WI38 (cell line): ENCODE measurements around the gene ZFP1.

Experiments
- H3K4me3 ChIP-seq: 2 replicates; pipeline ENCODE4 v1.5.1; 2011; ENCODE audit warnings: low read depth, mild to moderate bottlenecking, control low read depth, low read length
- TF ChIP-seq, protein P1 (sequence below): IDR thresholded peaks from 2 replicates; pipeline ENCODE4 v1.5.1; 2012; ENCODE audit warnings: low read depth, mild to moderate bottlenecking, control low read depth, low read length

ZFP1 gene

DNA sequence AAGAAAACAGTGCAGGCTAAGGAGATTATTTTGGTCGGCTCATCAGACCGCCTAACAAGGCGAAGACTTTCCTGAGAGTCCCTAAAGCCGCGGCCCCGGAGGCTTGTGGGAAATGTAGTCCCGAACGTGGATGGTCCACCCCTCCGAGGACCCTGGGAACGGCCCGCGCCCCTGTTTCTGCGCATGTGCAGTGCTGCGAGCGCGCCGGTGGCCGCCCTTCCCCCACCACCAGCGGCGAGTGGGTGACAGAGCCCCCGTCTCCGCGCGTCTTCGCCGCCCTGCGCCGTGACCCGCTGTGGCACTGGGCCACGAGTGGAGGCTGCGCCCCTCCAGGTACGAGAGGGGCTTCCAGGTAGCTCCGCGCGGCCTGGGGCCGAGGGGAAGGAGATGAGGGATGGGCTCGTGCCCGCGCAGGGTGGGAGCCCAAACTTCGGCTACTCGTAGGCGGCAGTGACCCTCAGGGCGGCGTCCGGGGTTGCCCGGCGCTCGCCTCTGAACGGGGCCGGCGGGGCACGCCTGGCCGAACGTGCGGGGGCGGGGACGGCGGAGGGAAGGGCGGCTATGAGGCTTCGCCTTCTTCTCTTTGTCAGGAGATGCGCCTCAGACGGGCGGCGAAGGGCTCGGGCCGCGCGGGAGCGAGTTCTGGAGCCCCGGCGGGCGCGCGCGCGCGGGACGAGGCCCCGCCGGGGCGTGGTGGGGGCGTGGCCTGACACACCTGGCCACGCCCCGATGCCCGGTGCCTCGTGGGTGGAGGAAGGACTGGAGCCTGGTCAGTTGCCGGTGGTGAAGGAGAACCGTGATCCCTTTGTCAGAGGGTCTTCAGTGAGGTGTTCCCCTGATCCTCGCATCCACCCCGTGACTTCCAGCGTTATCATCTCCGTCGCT lies at the start of gene ZFP1:
TSS of gene ZFP1 (plus strand) at position 214 of the 885 bp plus-strand sequence. CDS start 4,428 bp downstream, outside the sequence.
- TF ChIP-seq, protein P1, sequence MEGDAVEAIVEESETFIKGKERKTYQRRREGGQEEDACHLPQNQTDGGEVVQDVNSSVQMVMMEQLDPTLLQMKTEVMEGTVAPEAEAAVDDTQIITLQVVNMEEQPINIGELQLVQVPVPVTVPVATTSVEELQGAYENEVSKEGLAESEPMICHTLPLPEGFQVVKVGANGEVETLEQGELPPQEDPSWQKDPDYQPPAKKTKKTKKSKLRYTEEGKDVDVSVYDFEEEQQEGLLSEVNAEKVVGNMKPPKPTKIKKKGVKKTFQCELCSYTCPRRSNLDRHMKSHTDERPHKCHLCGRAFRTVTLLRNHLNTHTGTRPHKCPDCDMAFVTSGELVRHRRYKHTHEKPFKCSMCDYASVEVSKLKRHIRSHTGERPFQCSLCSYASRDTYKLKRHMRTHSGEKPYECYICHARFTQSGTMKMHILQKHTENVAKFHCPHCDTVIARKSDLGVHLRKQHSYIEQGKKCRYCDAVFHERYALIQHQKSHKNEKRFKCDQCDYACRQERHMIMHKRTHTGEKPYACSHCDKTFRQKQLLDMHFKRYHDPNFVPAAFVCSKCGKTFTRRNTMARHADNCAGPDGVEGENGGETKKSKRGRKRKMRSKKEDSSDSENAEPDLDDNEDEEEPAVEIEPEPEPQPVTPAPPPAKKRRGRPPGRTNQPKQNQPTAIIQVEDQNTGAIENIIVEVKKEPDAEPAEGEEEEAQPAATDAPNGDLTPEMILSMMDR = no peak
- peak within 1 kb of the TSS; percentile 96 for H3K4me3 ChIP-seq

DNA sequence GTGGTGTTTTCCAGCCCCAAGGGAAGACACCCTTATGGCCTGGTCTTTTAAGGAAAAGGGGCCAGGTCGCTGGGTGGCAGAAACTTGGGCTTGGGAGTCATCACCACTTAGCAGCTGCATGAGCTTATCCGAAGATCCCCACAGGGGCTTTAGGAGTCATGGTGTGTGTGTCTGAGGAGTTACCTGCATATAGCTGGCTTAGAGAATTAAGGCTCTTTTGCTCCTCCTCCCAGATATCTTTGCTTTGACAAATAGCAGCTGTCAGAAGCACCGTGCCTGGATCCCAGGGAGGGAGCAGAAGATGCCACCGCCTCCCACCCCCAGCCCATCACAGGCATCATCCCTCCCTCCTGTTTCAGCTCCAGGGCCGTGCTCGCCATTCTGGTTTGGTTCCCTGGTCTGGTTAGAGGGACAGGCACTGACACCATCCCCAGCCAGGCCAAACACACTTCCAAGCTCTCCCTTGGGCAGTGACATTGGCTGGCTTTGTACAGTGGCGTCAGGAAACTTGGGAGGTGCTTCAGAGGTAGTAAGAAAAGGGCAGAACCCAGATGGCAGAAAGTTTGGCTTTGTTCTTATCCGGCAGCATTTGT lies 49.2 kb upstream of the ZFP1 start:
- no peak overlapping the region for H3K4me3 ChIP-seq
- TF ChIP-seq, protein P1 = no peak

DNA sequence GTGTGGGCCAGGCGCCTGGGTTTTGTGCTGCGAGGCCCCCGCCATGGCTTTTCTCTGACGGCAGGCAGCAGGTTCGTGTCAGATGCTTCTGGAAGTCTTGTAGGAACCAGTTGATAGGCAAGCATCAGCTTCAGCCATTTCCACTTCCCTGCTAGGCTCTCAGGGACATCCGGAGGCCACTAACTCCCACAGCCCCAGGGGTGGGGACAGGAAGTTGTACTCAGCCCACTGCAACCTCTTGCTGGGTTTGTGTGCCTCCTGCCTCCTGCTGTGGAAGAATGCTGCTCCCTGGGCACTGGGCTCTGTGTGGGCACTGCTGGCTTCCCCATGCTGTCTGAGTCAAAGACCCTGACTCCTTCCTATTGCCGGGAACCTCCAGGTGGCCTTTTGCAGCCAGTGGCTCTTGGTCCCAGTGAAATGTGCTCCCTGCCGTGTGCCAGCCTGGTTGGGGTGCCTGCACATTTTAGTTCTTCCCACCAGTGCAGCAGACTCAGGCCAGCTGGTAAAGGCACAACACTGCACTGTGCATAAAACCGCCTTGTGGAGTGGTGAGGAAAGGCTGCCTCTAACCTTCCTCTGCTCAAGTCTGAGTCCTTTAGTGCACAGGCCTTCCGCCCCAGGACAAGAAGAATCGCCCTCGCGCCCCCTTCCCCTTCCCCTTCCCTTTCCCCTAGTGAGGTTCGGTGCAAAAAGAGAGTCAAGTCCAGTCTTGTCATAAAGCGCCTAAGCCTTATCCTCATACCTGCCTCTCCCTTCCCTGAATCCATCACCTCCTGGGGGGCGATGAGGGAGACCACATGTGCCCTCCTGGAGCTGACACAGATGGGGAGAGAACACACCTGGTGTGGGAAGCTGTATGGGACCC lies 48.4 kb upstream of the ZFP1 start:
- H3K4me3 ChIP-seq = no peak overlapping the region
- TF ChIP-seq, protein P1 = no peak

DNA sequence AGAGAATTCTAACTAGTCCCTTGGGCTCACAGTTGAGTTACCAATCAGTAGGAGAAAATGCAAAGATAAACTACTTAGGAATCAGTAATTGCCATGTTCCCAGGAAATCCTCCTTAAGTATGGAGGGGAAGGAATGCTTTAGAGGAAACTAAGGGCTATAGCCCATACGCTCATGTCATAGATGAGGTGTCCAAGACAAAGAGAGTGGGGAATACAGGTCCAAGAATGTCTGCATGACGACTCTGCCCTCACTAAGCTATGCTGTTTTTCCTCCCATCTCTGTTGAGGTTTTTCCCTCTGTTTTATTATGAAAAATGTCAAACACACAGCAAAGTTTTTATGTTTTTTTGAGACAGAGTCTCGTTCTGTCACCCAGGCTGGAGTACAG lies 47.7 kb upstream of the ZFP1 start:
- TF ChIP-seq, protein P1 = no peak
- no peak overlapping the region for H3K4me3 ChIP-seq

DNA sequence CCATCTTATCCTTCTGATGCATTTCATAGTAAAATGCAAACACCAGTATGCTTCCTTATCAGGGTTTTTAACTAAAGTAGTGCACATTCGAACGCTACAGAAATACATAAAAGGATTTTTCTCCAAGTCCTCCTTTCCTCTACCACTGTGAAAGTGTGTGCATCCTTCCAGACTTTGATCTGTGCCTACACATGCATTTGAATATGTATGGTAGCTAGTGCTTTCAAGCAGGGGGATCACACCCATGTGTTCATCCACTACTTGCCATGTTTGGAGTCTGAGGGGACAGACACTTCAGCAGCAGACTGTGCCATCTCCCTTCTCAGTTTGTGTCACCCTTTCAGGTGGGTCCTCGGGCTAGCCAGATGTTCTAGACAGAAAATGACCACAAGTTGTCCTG lies 46.7 kb upstream of the ZFP1 start:
- TF ChIP-seq, protein P1 = no peak
- no peak overlapping the region for H3K4me3 ChIP-seq

DNA sequence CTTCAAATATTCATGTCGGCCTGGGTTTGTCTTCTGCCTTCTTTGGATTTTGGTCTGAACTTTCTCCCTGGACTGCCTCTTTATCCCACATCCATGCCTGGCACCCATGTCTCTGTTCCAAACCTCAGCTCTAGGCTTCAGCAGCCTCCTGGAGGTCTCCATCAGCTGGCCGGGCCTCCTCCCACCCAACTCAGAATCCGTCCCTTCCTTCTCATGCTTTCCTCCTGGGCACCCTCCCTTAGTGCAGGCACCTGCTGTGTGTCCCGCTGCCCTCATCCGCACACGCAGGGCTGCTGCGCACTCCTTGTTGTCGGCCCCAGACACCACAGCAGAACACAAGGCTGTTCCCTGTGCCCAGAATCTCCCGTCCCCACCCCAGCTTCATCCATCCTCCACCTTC lies 45.7 kb upstream of the ZFP1 start:
- TF ChIP-seq, protein P1 = no peak
- H3K4me3 ChIP-seq = no peak overlapping the region

DNA sequence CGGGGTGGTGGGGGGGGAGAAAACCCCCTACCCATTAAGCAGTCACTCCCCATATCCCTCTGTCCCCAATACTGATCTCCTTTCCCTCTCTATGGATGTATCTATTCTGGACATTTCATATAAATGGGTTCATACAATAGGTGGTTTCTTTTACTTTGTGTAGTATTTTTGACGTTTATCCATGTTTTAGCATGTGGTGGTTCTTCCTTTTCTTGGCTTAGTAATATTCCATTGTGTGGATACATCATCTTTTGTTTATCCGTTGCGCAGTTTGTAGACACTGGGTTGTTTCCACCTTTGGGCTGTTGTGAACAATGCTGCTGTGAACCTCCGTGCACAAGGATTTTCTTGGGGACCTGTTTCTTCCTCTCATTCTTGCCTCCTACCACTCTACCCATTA lies 44.3 kb upstream of the ZFP1 start:
- no peak overlapping the region for H3K4me3 ChIP-seq
- TF ChIP-seq, protein P1 = no peak
